KMS-11 (cell line): Measurements from ENCODE around the gene RPRD1B.

Source experiments
- H2AFZ ChIP-seq: fragments of 200-600 bp; sonication (generic); 2 replicates; pipeline ENCODE4 v1.6.1; 2016; ENCODE audit warnings: antibody characterized with exemption, mixed run types, low read depth
- H3K27ac ChIP-seq: fragments of 200-600 bp; sonication (generic); 2 replicates; pipeline ENCODE4 v1.6.1; 2016; ENCODE audit warnings: mild to moderate bottlenecking, mixed run types
- H3K27me3 ChIP-seq: fragments of 200-600 bp; sonication (generic); 2 replicates; pipeline ENCODE4 v1.6.1; 2017; ENCODE audit warnings: mild to moderate bottlenecking, low read depth, mixed run types, moderate library complexity; ENCODE audit not compliant: insufficient read depth
- H3K36me3 ChIP-seq: fragments of 200-600 bp; sonication (generic); 2 replicates; pipeline ENCODE4 v1.6.1; 2017; ENCODE audit warnings: mild to moderate bottlenecking, mixed run types; ENCODE audit not compliant: insufficient read depth
- H3K4me1 ChIP-seq: fragments of 200-600 bp; sonication (generic); 2 replicates; pipeline ENCODE4 v1.6.1; 2016; ENCODE audit warnings: mild to moderate bottlenecking, low read depth, mixed run types; ENCODE audit not compliant: poor library complexity, severe bottlenecking
- H3K4me2 ChIP-seq: fragments of 200-600 bp; sonication (generic); 2 replicates; pipeline ENCODE4 v1.7.0; 2016; ENCODE audit warnings: mild to moderate bottlenecking, mixed run types
- H3K4me3 ChIP-seq: fragments of 200-600 bp; sonication (generic); IDR thresholded peaks from 2 replicates; pipeline ENCODE4 v1.6.1; 2017; ENCODE audit warnings: low read depth, low read length, mixed read lengths; ENCODE audit not compliant: insufficient read depth
- H3K79me2 ChIP-seq: fragments of 200-600 bp; sonication (generic); 2 replicates; pipeline ENCODE4 v1.6.1; 2016; ENCODE audit warnings: low read depth, mixed run types; ENCODE audit not compliant: insufficient read depth
- H3K9ac ChIP-seq: fragments of 200-600 bp; sonication (generic); 2 replicates; pipeline ENCODE4 v1.6.1; 2016; ENCODE audit warnings: mild to moderate bottlenecking, mixed run types
- H4K20me1 ChIP-seq: fragments of 200-600 bp; sonication (generic); 2 replicates; pipeline ENCODE4 v1.6.1; 2016; ENCODE audit warnings: mild to moderate bottlenecking, mixed run types; ENCODE audit not compliant: insufficient read depth
- TF ChIP-seq, protein P1 (sequence below): fragments of 200-600 bp; sonication (generic); conservative IDR thresholded peaks from 2 replicates; pipeline ENCODE4 v1.6.1; 2017; ENCODE audit warnings: low read depth, mild to moderate bottlenecking, antibody characterized with exemption, low read length, moderate library complexity, mixed read lengths

RPRD1B gene

DNA sequence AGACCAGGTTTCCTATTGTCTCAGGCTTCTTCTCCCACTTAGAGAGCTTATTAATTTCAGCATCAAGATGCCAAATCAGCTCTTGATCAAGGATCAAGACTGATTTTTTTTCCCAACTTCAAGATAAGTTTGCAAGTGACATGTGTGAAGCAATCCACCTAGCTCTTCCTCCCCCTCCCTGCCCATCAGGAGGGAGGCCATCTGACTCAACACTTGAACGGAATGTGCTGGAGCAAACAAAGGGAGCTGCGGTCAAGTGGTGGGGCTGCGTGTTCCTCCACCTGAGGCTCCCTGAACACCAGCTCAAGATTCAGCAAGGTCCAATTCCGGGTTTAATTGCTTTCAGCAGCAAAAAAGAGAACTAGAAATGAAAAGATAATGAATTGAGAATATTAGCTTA is 39.0 kb upstream of the RPRD1B start:
- Histone ChIP-seq H3K4me3 (no peak overlapping the region), H3K4me2 (no peak overlapping the region), H3K9ac (no peak overlapping the region), H4K20me1 (no peaks in the 10 kb centered on the region), H3K36me3 (peaks cover 5% of the 10 kb centered on the region; the same call in 1 of the 2 replicates), H2AFZ (no peak overlapping the region), H3K27me3 (no peaks in the 10 kb centered on the region), H3K4me1 (no peaks in the 10 kb centered on the region), H3K27ac (no peak overlapping the region), H3K79me2 (no peaks in the 10 kb centered on the region)
- TF ChIP-seq, protein P1, sequence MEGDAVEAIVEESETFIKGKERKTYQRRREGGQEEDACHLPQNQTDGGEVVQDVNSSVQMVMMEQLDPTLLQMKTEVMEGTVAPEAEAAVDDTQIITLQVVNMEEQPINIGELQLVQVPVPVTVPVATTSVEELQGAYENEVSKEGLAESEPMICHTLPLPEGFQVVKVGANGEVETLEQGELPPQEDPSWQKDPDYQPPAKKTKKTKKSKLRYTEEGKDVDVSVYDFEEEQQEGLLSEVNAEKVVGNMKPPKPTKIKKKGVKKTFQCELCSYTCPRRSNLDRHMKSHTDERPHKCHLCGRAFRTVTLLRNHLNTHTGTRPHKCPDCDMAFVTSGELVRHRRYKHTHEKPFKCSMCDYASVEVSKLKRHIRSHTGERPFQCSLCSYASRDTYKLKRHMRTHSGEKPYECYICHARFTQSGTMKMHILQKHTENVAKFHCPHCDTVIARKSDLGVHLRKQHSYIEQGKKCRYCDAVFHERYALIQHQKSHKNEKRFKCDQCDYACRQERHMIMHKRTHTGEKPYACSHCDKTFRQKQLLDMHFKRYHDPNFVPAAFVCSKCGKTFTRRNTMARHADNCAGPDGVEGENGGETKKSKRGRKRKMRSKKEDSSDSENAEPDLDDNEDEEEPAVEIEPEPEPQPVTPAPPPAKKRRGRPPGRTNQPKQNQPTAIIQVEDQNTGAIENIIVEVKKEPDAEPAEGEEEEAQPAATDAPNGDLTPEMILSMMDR: no peak

DNA sequence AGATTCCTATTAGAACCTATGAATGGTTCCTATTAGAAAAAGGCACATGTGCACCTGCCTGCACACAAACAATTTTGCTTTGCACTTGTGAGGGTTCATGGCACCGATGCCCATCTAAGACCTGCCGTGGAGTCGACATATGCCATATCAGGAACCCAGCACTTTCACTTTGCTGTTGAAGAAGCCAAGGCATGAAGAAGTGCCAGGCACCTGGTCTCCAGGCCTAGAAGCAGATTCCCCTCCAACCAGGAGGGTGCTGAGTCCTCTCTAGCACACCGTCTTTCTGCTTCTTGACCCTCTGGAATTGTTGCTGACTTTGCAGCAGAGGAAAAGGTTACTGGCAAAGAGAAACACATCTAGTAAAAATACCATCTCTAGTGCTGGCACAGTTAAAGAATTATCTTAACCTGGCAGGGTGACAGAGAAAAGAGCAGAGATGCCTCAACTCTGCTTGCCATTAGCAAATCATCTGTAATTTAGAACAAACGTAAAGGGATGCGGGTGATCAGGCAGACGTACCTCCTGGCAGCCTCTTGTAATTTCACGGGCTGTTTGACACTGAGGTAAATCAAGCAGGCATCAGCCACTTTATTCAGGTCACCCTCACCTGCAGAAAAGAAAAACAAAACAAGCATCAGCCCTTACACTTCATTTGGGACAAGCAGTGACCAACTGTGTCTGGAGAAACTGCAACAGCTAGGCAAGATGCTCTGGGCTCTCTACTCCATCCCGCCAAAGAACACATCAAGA is 37.5 kb upstream of the RPRD1B start:
- Histone ChIP-seq H4K20me1 (no peaks in the 10 kb centered on the region), H3K79me2 (no peaks in the 10 kb centered on the region), H3K4me2 (no peak overlapping the region), H3K27me3 (no peaks in the 10 kb centered on the region), H3K27ac (no peak overlapping the region), H3K4me3 (no peak overlapping the region), H3K4me1 (no peaks in the 10 kb centered on the region), H3K36me3 (peaks cover 5% of the 10 kb centered on the region; the same call in 1 of the 2 replicates), H2AFZ (no peak overlapping the region), H3K9ac (no peak overlapping the region)
- TF ChIP-seq, protein P1: no peak

- Histone ChIP-seq H3K36me3 (peaks cover 5% of the 10 kb centered on the region; the same call in 1 of the 2 replicates), H3K4me2 (no peak overlapping the region), H4K20me1 (no peaks in the 10 kb centered on the region), H3K4me3 (no peak overlapping the region), H3K27ac (no peak overlapping the region), H3K79me2 (no peaks in the 10 kb centered on the region), H2AFZ (no peak overlapping the region), H3K9ac (no peak overlapping the region), H3K27me3 (no peaks in the 10 kb centered on the region), H3K4me1 (no peaks in the 10 kb centered on the region)
- TF ChIP-seq, protein P1: no peak
Observed at GRCh38 chr20:37997516-37997915, 36.0 kb upstream of the RPRD1B start.

DNA sequence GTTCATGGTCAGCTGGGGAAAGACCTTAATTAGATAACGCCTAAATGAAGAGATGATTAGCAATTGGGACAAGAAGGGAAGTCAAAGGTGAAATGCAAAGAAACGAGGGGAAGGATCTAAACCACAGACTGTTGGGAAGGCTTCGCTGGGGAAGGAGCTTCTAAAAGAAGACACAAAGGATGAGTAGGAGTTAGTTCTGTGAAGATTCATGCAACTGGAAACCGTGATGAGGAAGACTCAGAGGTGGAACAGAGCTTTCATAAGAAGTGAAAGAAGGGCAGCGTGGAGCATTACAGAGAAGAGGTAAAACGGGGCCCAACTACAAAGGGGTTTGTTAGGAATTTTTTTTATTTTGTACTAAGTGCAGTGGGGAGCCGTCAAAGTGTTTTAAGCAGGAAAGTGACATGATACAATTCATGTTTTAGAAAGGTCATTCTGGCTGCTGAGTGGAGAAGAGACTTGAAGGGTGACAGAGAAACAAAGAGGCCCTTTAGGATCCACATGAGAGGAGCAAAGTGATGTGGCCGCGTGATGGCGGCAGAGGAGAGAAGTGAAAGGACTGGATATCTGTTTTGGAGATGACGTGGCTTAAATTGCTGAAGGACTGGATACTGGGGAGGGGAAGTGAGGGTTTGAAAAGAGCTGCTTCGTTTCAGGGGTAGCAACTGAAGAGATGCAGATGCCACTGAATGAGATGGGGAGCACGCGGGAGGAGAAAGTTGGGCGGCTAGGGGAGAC is 33.9 kb upstream of the RPRD1B start:
- H2AFZ ChIP-seq: no peak overlapping the region
- H3K79me2 ChIP-seq: no peaks in the 10 kb centered on the region
- no peak overlapping the region for H3K9ac ChIP-seq
- H3K4me3 ChIP-seq: no peak overlapping the region
- no peak overlapping the region for H3K27ac ChIP-seq
- H4K20me1 ChIP-seq: no peaks in the 10 kb centered on the region
- H3K36me3 ChIP-seq: peaks cover 5% of the 10 kb centered on the region; the same call in 1 of the 2 replicates
- H3K27me3 ChIP-seq: no peaks in the 10 kb centered on the region
- no peaks in the 10 kb centered on the region for H3K4me1 ChIP-seq
- TF ChIP-seq, protein P1: no peak
- H3K4me2 ChIP-seq: no peak overlapping the region
